GM23338 (cell line): ENCODE results near the gene ADAP1. TPM values are rescaled to one million over a fixed set of nuclear protein-coding genes. Genes with fewer than 3 reads are reported as not detected.

ENCODE experiments used
- ATAC-seq: fragments of 200-7000 bp; cut with Tn5 transposase; 3 replicates; pipeline ENCODE4 v1.9.1; 2020
- DNase-seq: peaks from one replicate; pipeline ENCODE4 v3.0.0-alpha.2; 2015; ENCODE audit warnings: low spot score
- H2AFZ ChIP-seq: fragments of 200-600 bp; sonication (generic); 2 replicates; pipeline ENCODE4 v1.8.0; 2016; ENCODE audit warnings: antibody characterized with exemption, mild to moderate bottlenecking, moderate library complexity
- H3F3A ChIP-seq: fragments of 200-600 bp; sonication (generic); replicated peaks from 2 replicates; pipeline ENCODE4 v1.8.0; 2017; ENCODE audit warnings: antibody characterized with exemption, mixed run types, low read depth
- H3K27ac ChIP-seq: fragments of 200-600 bp; sonication (generic); 2 replicates; pipeline ENCODE4 v1.6.1; 2016; ENCODE audit warnings: low read depth
- H3K27me3 ChIP-seq: fragments of 200-600 bp; sonication (generic); 2 replicates; pipeline ENCODE4 v1.8.0; 2016; ENCODE audit warnings: mild to moderate bottlenecking, mixed run types, moderate library complexity; ENCODE audit not compliant: insufficient read depth
- H3K36me3 ChIP-seq: fragments of 200-600 bp; sonication (generic); 2 replicates; pipeline ENCODE4 v1.8.0; 2016; ENCODE audit warnings: mild to moderate bottlenecking; ENCODE audit not compliant: insufficient read depth
- H3K4me1 ChIP-seq: fragments of 200-600 bp; sonication (generic); 2 replicates; pipeline ENCODE4 v1.8.0; 2016; ENCODE audit warnings: mild to moderate bottlenecking, moderate library complexity; ENCODE audit not compliant: insufficient read depth
- H3K4me2 ChIP-seq: fragments of 200-600 bp; sonication (generic); 2 replicates; pipeline ENCODE4 v1.7.1; 2017; ENCODE audit warnings: mixed run types
- H3K4me3 ChIP-seq: fragments of 200-600 bp; sonication (generic); 2 replicates; pipeline ENCODE4 v1.6.1; 2016; ENCODE audit warnings: mixed run types
- H3K79me2 ChIP-seq: fragments of 200-600 bp; sonication (generic); replicated peaks from 2 replicates; pipeline ENCODE4 v1.8.0; 2017; ENCODE audit warnings: mild to moderate bottlenecking; ENCODE audit not compliant: insufficient read depth
- H3K9me2 ChIP-seq: fragments of 200-600 bp; sonication (generic); 2 replicates; pipeline ENCODE4 v1.8.0; 2017; ENCODE audit not compliant: insufficient read depth
- H4K20me1 ChIP-seq: fragments of 200-600 bp; sonication (generic); replicated peaks from 2 replicates; pipeline ENCODE4 v1.8.0; 2017; ENCODE audit warnings: mild to moderate bottlenecking; ENCODE audit not compliant: insufficient read depth
- H3K27ac Mint-ChIP-seq: 2 replicates; pipeline ENCODE4 v1.8.0; 2020; ENCODE audit warnings: inconsistent platforms, mild to moderate bottlenecking, moderate library complexity, mixed read lengths
- H3K27me3 Mint-ChIP-seq: 3 replicates; pipeline ENCODE4 v1.8.0; 2022; ENCODE audit warnings: low read depth, mild to moderate bottlenecking, moderate library complexity, mixed read lengths, inconsistent platforms; ENCODE audit not compliant: insufficient read depth, poor library complexity
- H3K36me3 Mint-ChIP-seq: 3 replicates; pipeline ENCODE4 v1.8.0; 2021; ENCODE audit warnings: low read depth, mild to moderate bottlenecking, inconsistent platforms, moderate library complexity, mixed read lengths
- H3K4me1 Mint-ChIP-seq: 3 replicates; pipeline ENCODE4 v1.8.0; 2020; ENCODE audit warnings: mild to moderate bottlenecking, inconsistent platforms, mixed read lengths
- H3K4me3 Mint-ChIP-seq: 3 replicates; pipeline ENCODE4 v1.8.0; 2021; ENCODE audit warnings: moderate library complexity, mild to moderate bottlenecking, inconsistent platforms, mixed read lengths
- H3K9me3 Mint-ChIP-seq: 3 replicates; pipeline ENCODE4 v1.8.0; 2020; ENCODE audit warnings: moderate library complexity, mild to moderate bottlenecking, inconsistent platforms, mixed read lengths
- CREB1 ChIP-seq: fragments of 250-450 bp; sonication (Bioruptor Pico); IDR thresholded peaks from 2 replicates; pipeline ENCODE4 v1.5.0; 2020; ENCODE audit warnings: low read depth, mild to moderate bottlenecking, moderate library complexity
- CTCF ChIP-seq, 2 experiments: fragments of 200-600 bp in 1 of 2; sonication (generic) in 1 of 2; conservative IDR thresholded peaks; 2 replicates each; pipeline versions ENCODE4 v1.5.1 to v1.6.1; 2016 to 2017; ENCODE audit warnings: antibody characterized with exemption in 2 of 2, low read depth in 2 of 2, mild to moderate bottlenecking in 2 of 2, moderate library complexity in 1 of 2
- ETS1 ChIP-seq: IDR thresholded peaks from 2 replicates; pipeline ENCODE4 v1.6.1; 2016; ENCODE audit warnings: antibody characterized with exemption
- EZH2 ChIP-seq: fragments of 200-600 bp; sonication (generic); IDR thresholded peaks from one replicate; pipeline ENCODE4 v1.8.0; 2017; ENCODE audit warnings: antibody characterized with exemption, mild to moderate bottlenecking, low read depth; ENCODE audit not compliant: unreplicated experiment
- EZH2phosphoT487 ChIP-seq: fragments of 200-600 bp; sonication (generic); IDR thresholded peaks from one replicate; pipeline ENCODE4 v1.8.1; 2018; ENCODE audit warnings: antibody characterized with exemption; ENCODE audit not compliant: unreplicated experiment
- JUNB ChIP-seq: IDR thresholded peaks from one replicate; pipeline ENCODE4 v1.6.1; 2016; ENCODE audit warnings: antibody characterized with exemption; ENCODE audit not compliant: unreplicated experiment
- NANOG ChIP-seq: IDR thresholded peaks from 2 replicates; pipeline ENCODE4 v1.6.1; 2016; ENCODE audit warnings: antibody characterized with exemption, borderline replicate concordance
- POLR2AphosphoS5 ChIP-seq: IDR thresholded peaks from 2 replicates; pipeline ENCODE4 v1.6.1; 2016; ENCODE audit warnings: antibody characterized with exemption, low read depth
- REST ChIP-seq: IDR thresholded peaks from one replicate; pipeline ENCODE4 v1.6.1; 2018; ENCODE audit warnings: antibody characterized with exemption; ENCODE audit not compliant: unreplicated experiment
- STAT1 ChIP-seq: IDR thresholded peaks from one replicate; pipeline ENCODE4 v1.6.1; 2016; ENCODE audit warnings: antibody characterized with exemption; ENCODE audit not compliant: unreplicated experiment
- ZNF114 ChIP-seq: fragments of 250-450 bp; sonication (Bioruptor Pico); IDR thresholded peaks from 2 replicates; pipeline ENCODE4 v1.5.0; 2020; ENCODE audit warnings: mild to moderate bottlenecking, moderate library complexity
- ZNF331 ChIP-seq: fragments of 250-450 bp; sonication (Bioruptor Pico); IDR thresholded peaks from 2 replicates; pipeline ENCODE4 v1.5.0; 2020; ENCODE audit warnings: low read depth, mild to moderate bottlenecking, moderate library complexity
- ZNF462 ChIP-seq: fragments of 250-450 bp; sonication (Bioruptor Pico); IDR thresholded peaks from 2 replicates; pipeline ENCODE4 v1.5.0; 2020; ENCODE audit warnings: mild to moderate bottlenecking, moderate library complexity
- polyA plus RNA-seq: library from polyadenylated mRNA; unstranded; fragments of >200 nt; fragmentation: Nextera tagmentation; extraction: Ambion mirVana; gene quantifications from 2 replicates; pipeline ENCODE4 v1.2.1, GENCODE V29; 2016
- total RNA-seq: library from RNA; depleted of rRNA; stranded (reverse); fragments of >200 nt; shearing (Covaris generic); gene quantifications from 2 replicates; pipeline ENCODE4 v1.2.3, GENCODE V29; 2014

ADAP1 gene
- total and polyA plus RNA-seq, 2 experiments from 2014 or later, result 2.2 to 9.6 TPM

GRCh38 chr7:859359-860030 lies 95.0 kb downstream of the ADAP1 start:
- DNase-seq, result no peak
- Histone ChIP-seq H2AFZ (no peak overlapping the region), H3K27ac (no peak overlapping the region), H3K9me2 (no peaks in the 10 kb centered on the region), H3K79me2 (no peaks in the 10 kb centered on the region), H3K27me3 (no peaks in the 10 kb centered on the region), H4K20me1 (peaks cover 7% of the 10 kb centered on the region; the same call in 1 of the 2 replicates), H3K4me2 (no peak overlapping the region), H3F3A (no peaks in the 10 kb centered on the region), H3K4me1 (no peaks in the 10 kb centered on the region), H3K36me3 (peaks cover 35% of the 10 kb centered on the region; the same call in 1 of the 2 replicates), H3K4me3 (no peak overlapping the region)
- H3K27me3 Mint-ChIP-seq, result peaks cover 2% of the 10 kb centered on the region
- H3K4me3 Mint-ChIP-seq, result no peak overlapping the region
- H3K4me1 Mint-ChIP-seq, result no peaks in the 10 kb centered on the region; the same call in 2 of the 3 replicates
- ATAC-seq, result no peak
- TF ChIP-seq ZNF331 (CRISPR knock-in tag) (no peak), POLR2AphosphoS5 (no peak), STAT1 (no peak), CTCF (conservative IDR thresholded peaks at IDR 0.05; ENCODE audit: low read depth in 2 of 2) (no peak), NANOG (no peak), CREB1 (CRISPR knock-in tag) (no peak), JUNB (no peak), ZNF114 (CRISPR knock-in tag) (no peak), ZNF462 (CRISPR knock-in tag) (no peak), REST (no peak), EZH2phosphoT487 (no peak), EZH2 (no peak), ETS1 (no peak)
- peaks cover 87% of the 10 kb centered on the region for H3K36me3 Mint-ChIP-seq
- H3K9me3 Mint-ChIP-seq, result no peaks in the 10 kb centered on the region
- no peak overlapping the region for H3K27ac Mint-ChIP-seq
